Measurements from ENCODE around the gene GALNT3. TPM values are rescaled to one million over a fixed set of nuclear protein-coding genes. Genes with fewer than 3 reads are reported as not detected.

The GALNT3 gene
- total and polyA plus RNA-seq, 7 experiments from 2014 or later = 2.5 to 20.3 (median 3.7) TPM; not detected in 2

- Histone ChIP-seq H3K27me3 (ENCODE audit: control insufficient read depth in 2 of 2, insufficient read depth in 2 of 2, low read length in 2 of 2) (no peaks in the 10 kb centered on the region), H3K9me3 (ENCODE audit: control insufficient read depth in 2 of 3, low read length in 3 of 3) (no peaks in the 10 kb centered on the region), H3K4me3 (ENCODE audit: low read length) (no peak overlapping the region), H3K27ac (ENCODE audit: low read depth, low read length) (no peak overlapping the region), H3K36me3 (ENCODE audit: control insufficient read depth in 2 of 3, insufficient read depth in 3 of 3, low read length in 3 of 3) (no peaks in the 10 kb centered on the region), H3K4me1 (ENCODE audit: control insufficient read depth in 2 of 2, insufficient read depth in 2 of 2, low read length in 2 of 2) (no peaks in the 10 kb centered on the region)
- ATAC-seq (no peak), DNase-seq (no peak)
- ChIA-PET POLR2A (no interaction called here), CTCF (no interaction called here)
- Mint-ChIP-seq H3K4me1 (peaks cover 0 to 7% (median 0%) of the 10 kb centered on the region in 7 donors), H3K27me3 (peaks cover 4 to 26% (median 18%) of the 10 kb centered on the region in 5 donors), H3K4me3 (no peak overlapping the region), H3K27ac (no peak overlapping the region), H3K9me3 (peaks cover 0 to 6% (median 0%) of the 10 kb centered on the region in 11 donors), H3K36me3 (peaks cover 0 to 23% (median 15%) of the 10 kb centered on the region in 5 donors)
- intact Hi-C loops (cut with micrococcal nuclease) = no loop called here
These were observed 7.1 kb upstream of the GALNT3 start for GRCh38 chr2:165801176-165801575.

GRCh38 chr2:165796819-165797530, 2.9 kb upstream of the GALNT3 start:
- no peak overlapping the region for H3K4me3 ChIP-seq (ENCODE audit: low read length)
- ChIA-PET CTCF (no interaction called here), POLR2A (no interaction called here)
- no peak overlapping the region for H3K4me3 Mint-ChIP-seq
- no peak overlapping the region for H3K27ac ChIP-seq (ENCODE audit: low read depth, low read length)
- no peaks in the 10 kb centered on the region for H3K36me3 ChIP-seq (ENCODE audit: control insufficient read depth in 2 of 3, insufficient read depth in 3 of 3, low read length in 3 of 3)
- peaks cover 13 to 53% (median 38%) of the 10 kb centered on the region in 5 donors for H3K27me3 Mint-ChIP-seq
- H3K27ac Mint-ChIP-seq = no peak overlapping the region
- peaks cover 0 to 6% (median 0%) of the 10 kb centered on the region in 11 donors for H3K9me3 Mint-ChIP-seq
- DNase-seq (no peak), ATAC-seq (no peak)
- H3K4me1 ChIP-seq (ENCODE audit: control insufficient read depth in 2 of 2, insufficient read depth in 2 of 2, low read length in 2 of 2) = peaks cover 0 to 6% of the 10 kb centered on the region in 2 donors
- H3K9me3 ChIP-seq (ENCODE audit: control insufficient read depth in 2 of 3, low read length in 3 of 3) = no peaks in the 10 kb centered on the region
- peaks cover 0 to 7% of the 10 kb centered on the region in 2 donors for H3K27me3 ChIP-seq (ENCODE audit: control insufficient read depth in 2 of 2, insufficient read depth in 2 of 2, low read length in 2 of 2)
- peaks cover 14 to 35% (median 20%) of the 10 kb centered on the region in 7 donors for H3K4me1 Mint-ChIP-seq
- intact Hi-C loops (cut with micrococcal nuclease) = loop anchor here in 1 of 2 donors (10.0 kb wide), 2 partner anchors 502 to 562 kb away; partner anchors contain the start of gene SCN2A
- peaks cover 0 to 25% (median 9%) of the 10 kb centered on the region in 5 donors for H3K36me3 Mint-ChIP-seq

GRCh38 chr2:165796129-165796528, 2.1 kb upstream of the GALNT3 start:
- H3K4me1 Mint-ChIP-seq = peaks cover 14 to 42% (median 20%) of the 10 kb centered on the region in 7 donors
- no peak overlapping the region for H3K27ac ChIP-seq (ENCODE audit: low read depth, low read length)
- no peak overlapping the region for H3K4me3 ChIP-seq (ENCODE audit: low read length)
- CTCF ChIA-PET = no interaction called here
- peak overlapping the region in 1 of 10 donors; percentile 6 for H3K4me3 Mint-ChIP-seq
- peaks cover 13 to 56% (median 45%) of the 10 kb centered on the region in 5 donors for H3K27me3 Mint-ChIP-seq
- POLR2A ChIA-PET = no interaction called here
- H3K27me3 ChIP-seq (ENCODE audit: control insufficient read depth in 2 of 2, insufficient read depth in 2 of 2, low read length in 2 of 2) = peaks cover 0 to 7% of the 10 kb centered on the region in 2 donors
- peaks cover 0 to 4% (median 0%) of the 10 kb centered on the region in 11 donors for H3K9me3 Mint-ChIP-seq
- H3K27ac Mint-ChIP-seq = peak overlapping the region in 1 of 9 donors; percentile 39
- H3K36me3 Mint-ChIP-seq = peaks cover 0 to 23% (median 2%) of the 10 kb centered on the region in 5 donors
- intact Hi-C loops (cut with micrococcal nuclease) = loop anchor here in 1 of 2 donors (10.0 kb wide), 2 partner anchors 501 to 561 kb away; partner anchors contain the start of gene SCN2A
- DNase-seq (no peak), ATAC-seq (no peak)
- H3K9me3 ChIP-seq (ENCODE audit: control insufficient read depth in 2 of 3, low read length in 3 of 3) = no peaks in the 10 kb centered on the region
- no peaks in the 10 kb centered on the region for H3K36me3 ChIP-seq (ENCODE audit: control insufficient read depth in 2 of 3, insufficient read depth in 3 of 3, low read length in 3 of 3)
- H3K4me1 ChIP-seq (ENCODE audit: control insufficient read depth in 2 of 2, insufficient read depth in 2 of 2, low read length in 2 of 2) = peaks cover 0 to 6% of the 10 kb centered on the region in 2 donors

- Mint-ChIP-seq H3K4me1 (peaks cover 14 to 42% (median 20%) of the 10 kb centered on the region in 7 donors), H3K9me3 (no peaks in the 10 kb centered on the region), H3K27ac (peak overlapping the region in 2 of 9 donors; percentile 44 to 97), H3K36me3 (peaks cover 0 to 16% (median 0%) of the 10 kb centered on the region in 5 donors), H3K27me3 (peaks cover 13 to 51% (median 37%) of the 10 kb centered on the region in 5 donors), H3K4me3 (peak overlapping the region in 9 of 10 donors; percentile 85 to 97 (median 88))
- ChIA-PET CTCF (no interaction called here), POLR2A (no interaction called here)
- H3K27me3 ChIP-seq (ENCODE audit: control insufficient read depth in 2 of 2, insufficient read depth in 2 of 2, low read length in 2 of 2) = peaks cover 0 to 7% of the 10 kb centered on the region in 2 donors
- H3K4me3 ChIP-seq (ENCODE audit: low read length) = peak overlapping the region; percentile 58
- no peaks in the 10 kb centered on the region for H3K9me3 ChIP-seq (ENCODE audit: control insufficient read depth in 2 of 3, low read length in 3 of 3)
- no peak overlapping the region for H3K27ac ChIP-seq (ENCODE audit: low read depth, low read length)
- DNase-seq = no peak
- peaks cover 0 to 6% of the 10 kb centered on the region in 2 donors for H3K4me1 ChIP-seq (ENCODE audit: control insufficient read depth in 2 of 2, insufficient read depth in 2 of 2, low read length in 2 of 2)
- ATAC-seq = no peak
- no peaks in the 10 kb centered on the region for H3K36me3 ChIP-seq (ENCODE audit: control insufficient read depth in 2 of 3, insufficient read depth in 3 of 3, low read length in 3 of 3)
- intact Hi-C loops (cut with micrococcal nuclease) = loop anchor here in 1 of 2 donors (2.0 to 10.0 kb wide), 4 partner anchors 18 to 560 kb away; partner anchors contain the start of genes SCN2A and TTC21B
These were observed 964 bp upstream of the GALNT3 start for GRCh38 chr2:165795011-165795410.

GRCh38 chr2:165794536-165794928, 485 bp upstream of the GALNT3 start:
- Mint-ChIP-seq H3K36me3 (peaks cover 0 to 12% (median 0%) of the 10 kb centered on the region in 5 donors), H3K27ac (peak overlapping the region in 5 of 9 donors; percentile 21 to 97 (median 44)), H3K4me3 (peak overlapping the region; percentile 85 to 97 (median 88)), H3K27me3 (peaks cover 12 to 46% (median 37%) of the 10 kb centered on the region in 5 donors), H3K9me3 (no peaks in the 10 kb centered on the region), H3K4me1 (peaks cover 14 to 42% (median 20%) of the 10 kb centered on the region in 7 donors)
- H3K4me3 ChIP-seq (ENCODE audit: low read length) = peak overlapping the region; percentile 58
- no peaks in the 10 kb centered on the region for H3K9me3 ChIP-seq (ENCODE audit: control insufficient read depth in 2 of 3, low read length in 3 of 3)
- ChIA-PET CTCF (no interaction called here), POLR2A (no interaction called here)
- H3K4me1 ChIP-seq (ENCODE audit: control insufficient read depth in 2 of 2, insufficient read depth in 2 of 2, low read length in 2 of 2) = peaks cover 0 to 6% of the 10 kb centered on the region in 2 donors
- peak; percentile 91 for ATAC-seq
- H3K27me3 ChIP-seq (ENCODE audit: control insufficient read depth in 2 of 2, insufficient read depth in 2 of 2, low read length in 2 of 2) = peaks cover 0 to 7% of the 10 kb centered on the region in 2 donors
- intact Hi-C loops (cut with micrococcal nuclease) = loop anchor here in 1 of 2 donors (1.0 to 10.0 kb wide), 6 partner anchors 8 to 560 kb away; partner anchors contain the start of genes SCN2A and TTC21B
- H3K36me3 ChIP-seq (ENCODE audit: control insufficient read depth in 2 of 3, insufficient read depth in 3 of 3, low read length in 3 of 3) = no peaks in the 10 kb centered on the region
- peak in 6 of 9 donors; percentile 25 to 65 (median 32) for DNase-seq
- no peak overlapping the region for H3K27ac ChIP-seq (ENCODE audit: low read depth, low read length)

GRCh38 chr2:165793161-165793778, 777 bp downstream of the GALNT3 start:
- Histone ChIP-seq H3K4me1 (ENCODE audit: control insufficient read depth in 2 of 2, insufficient read depth in 2 of 2, low read length in 2 of 2) (peaks cover 0 to 6% of the 10 kb centered on the region in 2 donors), H3K36me3 (ENCODE audit: control insufficient read depth in 2 of 3, insufficient read depth in 3 of 3, low read length in 3 of 3) (no peaks in the 10 kb centered on the region), H3K27ac (ENCODE audit: low read depth, low read length) (no peak overlapping the region), H3K4me3 (ENCODE audit: low read length) (peak overlapping the region; percentile 58), H3K27me3 (ENCODE audit: control insufficient read depth in 2 of 2, insufficient read depth in 2 of 2, low read length in 2 of 2) (peaks cover 0 to 7% of the 10 kb centered on the region in 2 donors), H3K9me3 (ENCODE audit: control insufficient read depth in 2 of 3, low read length in 3 of 3) (no peaks in the 10 kb centered on the region)
- Mint-ChIP-seq H3K9me3 (no peaks in the 10 kb centered on the region), H3K27me3 (peaks cover 10 to 46% (median 37%) of the 10 kb centered on the region in 5 donors), H3K4me1 (peaks cover 14 to 42% (median 20%) of the 10 kb centered on the region in 7 donors), H3K4me3 (peak overlapping the region; percentile 54 to 90 (median 84)), H3K27ac (peak overlapping the region in 2 of 9 donors; percentile 55 to 91), H3K36me3 (peaks cover 0 to 11% (median 0%) of the 10 kb centered on the region in 5 donors)
- peak in 3 of 9 donors; percentile 2 to 29 (median 11) for DNase-seq
- POLR2A ChIA-PET = no interaction called here
- intact Hi-C loops (cut with micrococcal nuclease) = loop anchor here in 1 of 2 donors (10.0 kb wide), 2 partner anchors 498 to 558 kb away; partner anchors contain the start of gene SCN2A
- CTCF ChIA-PET = no interaction called here
- ATAC-seq = no peak

Data from naive thymus-derived CD4-positive, alpha-beta T cell (primary cell).